ENCODE data around the gene ARHGEF25. TPM values are rescaled to one million over a fixed set of nuclear protein-coding genes. Genes with fewer than 3 reads are reported as not detected.

The ARHGEF25 gene
- total and polyA plus RNA-seq, 2 of the 13 experiments (the other 11 are each of a cell fraction or from before 2014, with no cell fraction given): 11.5 to 12.5 TPM

DNA sequence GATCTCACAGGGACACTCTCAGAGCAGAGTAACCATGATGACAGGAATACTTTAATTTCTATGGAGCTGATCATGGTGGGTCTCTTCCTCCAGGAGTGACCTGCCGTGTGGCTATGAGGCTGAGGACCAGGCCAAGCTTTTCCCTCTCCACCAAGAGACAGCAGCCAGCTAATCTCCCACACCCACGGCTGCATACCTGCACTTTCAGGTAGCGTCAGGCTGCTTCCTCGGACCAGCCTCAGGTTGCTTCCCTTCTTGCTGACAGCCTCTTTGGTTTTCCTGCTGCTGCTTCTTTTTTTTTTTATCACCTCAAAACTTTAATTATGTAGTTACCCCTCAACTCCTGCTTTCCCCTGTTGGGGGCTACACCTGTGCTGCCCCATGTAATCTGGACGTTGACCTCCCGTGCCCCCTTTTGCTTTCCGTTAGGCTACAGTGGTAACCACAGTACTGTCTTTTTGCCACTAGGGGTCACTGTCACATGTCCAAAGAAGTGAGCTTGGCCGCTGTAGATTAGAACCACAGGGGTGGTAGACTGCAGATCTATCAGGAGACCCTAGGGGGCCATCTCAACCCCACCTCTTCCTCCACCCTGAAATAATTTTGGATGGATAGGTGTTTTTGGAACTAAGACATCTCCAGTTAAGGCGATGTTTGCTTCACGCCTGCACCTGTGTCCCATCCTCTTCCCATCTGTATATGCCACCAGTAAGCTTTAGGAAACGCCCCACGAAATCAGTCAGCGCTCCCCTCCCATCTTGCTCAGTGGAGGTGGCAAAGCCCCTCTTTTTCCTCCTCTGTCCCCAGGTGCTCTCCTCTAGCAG, 28.0 kb upstream of the ARHGEF25 start (continued):
- TF ChIP-seq, protein P1, sequence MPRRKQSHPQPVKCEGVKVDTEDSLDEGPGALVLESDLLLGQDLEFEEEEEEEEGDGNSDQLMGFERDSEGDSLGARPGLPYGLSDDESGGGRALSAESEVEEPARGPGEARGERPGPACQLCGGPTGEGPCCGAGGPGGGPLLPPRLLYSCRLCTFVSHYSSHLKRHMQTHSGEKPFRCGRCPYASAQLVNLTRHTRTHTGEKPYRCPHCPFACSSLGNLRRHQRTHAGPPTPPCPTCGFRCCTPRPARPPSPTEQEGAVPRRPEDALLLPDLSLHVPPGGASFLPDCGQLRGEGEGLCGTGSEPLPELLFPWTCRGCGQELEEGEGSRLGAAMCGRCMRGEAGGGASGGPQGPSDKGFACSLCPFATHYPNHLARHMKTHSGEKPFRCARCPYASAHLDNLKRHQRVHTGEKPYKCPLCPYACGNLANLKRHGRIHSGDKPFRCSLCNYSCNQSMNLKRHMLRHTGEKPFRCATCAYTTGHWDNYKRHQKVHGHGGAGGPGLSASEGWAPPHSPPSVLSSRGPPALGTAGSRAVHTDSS (CRISPR knock-in tag; conservative IDR thresholded peaks at IDR 0.05): no peak
- TF ChIP-seq ZNF274 (CRISPR knock-in tag; IDR thresholded peaks at IDR 0.05) (0 out of 2 replicates have a peak, but pooled peaks have one; percentile 22), SP2 (CRISPR knock-in tag; IDR thresholded peaks at IDR 0.05) (no peak), RAD51 (IDR thresholded peaks at IDR 0.05; ENCODE audit: borderline replicate concordance) (no peak), FOXK1 (CRISPR knock-in tag; IDR thresholded peaks at IDR 0.05; ENCODE audit: borderline replicate concordance, low read depth) (no peak), ZSCAN21 (CRISPR knock-in tag; IDR thresholded peaks at IDR 0.05; ENCODE audit: borderline replicate concordance) (peak; percentile 20; the same call in 1 of the 2 replicates), RXRA (CRISPR knock-in tag; IDR thresholded peaks at IDR 0.05) (peak; percentile 67; the same call in 1 of the 2 replicates), ZNF761 (CRISPR knock-in tag; conservative IDR thresholded peaks at IDR 0.05) (no peak), ZMYM2 (CRISPR knock-in tag; IDR thresholded peaks at IDR 0.05) (no peak), ZNF44 (CRISPR knock-in tag; IDR thresholded peaks at IDR 0.05) (0 out of 2 replicates have a peak, but pooled peaks have one; percentile 27), ELF3 (CRISPR knock-in tag; IDR thresholded peaks at IDR 0.05) (0 out of 2 replicates have a peak, but pooled peaks have one; percentile 29), NCOA1 (CRISPR knock-in tag; IDR thresholded peaks at IDR 0.05) (no peak), ZNF605 (CRISPR knock-in tag; IDR thresholded peaks at IDR 0.05) (no peak), XRCC5 (optimal IDR thresholded peaks at IDR 0.05; ENCODE audit: low read length) (peak; percentile 49), NFATC3 (CRISPR knock-in tag; IDR thresholded peaks at IDR 0.05) (no peak), GTF2F1 (IDR thresholded peaks at IDR 0.05; ENCODE audit: low read length) (no peak), BHLHE40 (IDR thresholded peaks at IDR 0.05; ENCODE audit: low read length) (peak; percentile 46; the same call in 1 of the 2 replicates), HDAC1 (CRISPR knock-in tag; IDR thresholded peaks at IDR 0.05) (no peak)
- TF ChIP-seq, protein P2, sequence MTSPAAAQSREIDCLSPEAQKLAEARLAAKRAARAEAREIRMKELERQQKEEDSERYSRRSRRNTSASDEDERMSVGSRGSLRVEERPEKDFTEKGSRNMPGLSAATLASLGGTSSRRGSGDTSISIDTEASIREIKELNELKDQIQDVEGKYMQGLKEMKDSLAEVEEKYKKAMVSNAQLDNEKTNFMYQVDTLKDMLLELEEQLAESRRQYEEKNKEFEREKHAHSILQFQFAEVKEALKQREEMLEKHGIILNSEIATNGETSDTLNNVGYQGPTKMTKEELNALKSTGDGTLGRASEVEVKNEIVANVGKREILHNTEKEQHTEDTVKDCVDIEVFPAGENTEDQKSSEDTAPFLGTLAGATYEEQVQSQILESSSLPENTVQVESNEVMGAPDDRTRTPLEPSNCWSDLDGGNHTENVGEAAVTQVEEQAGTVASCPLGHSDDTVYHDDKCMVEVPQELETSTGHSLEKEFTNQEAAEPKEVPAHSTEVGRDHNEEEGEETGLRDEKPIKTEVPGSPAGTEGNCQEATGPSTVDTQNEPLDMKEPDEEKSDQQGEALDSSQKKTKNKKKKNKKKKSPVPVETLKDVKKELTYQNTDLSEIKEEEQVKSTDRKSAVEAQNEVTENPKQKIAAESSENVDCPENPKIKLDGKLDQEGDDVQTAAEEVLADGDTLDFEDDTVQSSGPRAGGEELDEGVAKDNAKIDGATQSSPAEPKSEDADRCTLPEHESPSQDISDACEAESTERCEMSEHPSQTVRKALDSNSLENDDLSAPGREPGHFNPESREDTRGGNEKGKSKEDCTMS (CRISPR knock-in tag; conservative IDR thresholded peaks at IDR 0.05): no peak
- TF ChIP-seq, protein P3, sequence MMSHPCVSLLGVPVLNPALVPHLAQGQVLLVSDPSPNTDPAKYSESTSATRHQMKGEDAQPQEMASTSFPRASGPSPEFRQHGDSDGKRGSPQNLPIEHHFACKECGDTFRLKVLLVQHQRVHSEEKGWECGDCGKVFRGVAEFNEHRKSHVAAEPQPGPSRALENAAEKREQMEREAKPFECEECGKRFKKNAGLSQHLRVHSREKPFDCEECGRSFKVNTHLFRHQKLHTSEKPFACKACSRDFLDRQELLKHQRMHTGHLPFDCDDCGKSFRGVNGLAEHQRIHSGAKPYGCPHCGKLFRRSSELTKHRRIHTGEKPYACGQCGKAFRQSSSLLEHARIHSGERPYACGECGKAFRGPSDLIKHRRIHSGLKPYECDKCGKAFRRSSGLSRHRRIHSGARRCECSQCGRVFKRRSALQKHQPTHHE (CRISPR knock-in tag; IDR thresholded peaks at IDR 0.05; ENCODE audit: borderline replicate concordance): no peak
- TF ChIP-seq, protein P4, sequence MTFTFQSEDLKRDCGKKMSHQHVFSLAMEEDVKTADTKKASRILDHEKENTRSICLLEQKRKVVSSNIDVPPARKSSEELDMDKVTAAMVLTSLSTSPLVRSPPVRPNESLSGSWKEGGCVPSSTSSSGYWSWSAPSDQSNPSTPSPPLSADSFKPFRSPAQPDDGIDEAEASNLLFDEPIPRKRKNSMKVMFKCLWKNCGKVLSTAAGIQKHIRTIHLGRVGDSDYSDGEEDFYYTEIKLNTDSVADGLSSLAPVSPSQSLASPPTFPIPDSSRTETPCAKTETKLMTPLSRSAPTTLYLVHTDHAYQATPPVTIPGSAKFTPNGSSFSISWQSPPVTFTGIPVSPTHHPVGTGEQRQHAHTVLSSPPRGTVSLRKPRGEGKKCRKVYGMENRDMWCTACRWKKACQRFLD (CRISPR knock-in tag; IDR thresholded peaks at IDR 0.05; ENCODE audit: borderline replicate concordance): no peak
- TF ChIP-seq, protein P5, sequence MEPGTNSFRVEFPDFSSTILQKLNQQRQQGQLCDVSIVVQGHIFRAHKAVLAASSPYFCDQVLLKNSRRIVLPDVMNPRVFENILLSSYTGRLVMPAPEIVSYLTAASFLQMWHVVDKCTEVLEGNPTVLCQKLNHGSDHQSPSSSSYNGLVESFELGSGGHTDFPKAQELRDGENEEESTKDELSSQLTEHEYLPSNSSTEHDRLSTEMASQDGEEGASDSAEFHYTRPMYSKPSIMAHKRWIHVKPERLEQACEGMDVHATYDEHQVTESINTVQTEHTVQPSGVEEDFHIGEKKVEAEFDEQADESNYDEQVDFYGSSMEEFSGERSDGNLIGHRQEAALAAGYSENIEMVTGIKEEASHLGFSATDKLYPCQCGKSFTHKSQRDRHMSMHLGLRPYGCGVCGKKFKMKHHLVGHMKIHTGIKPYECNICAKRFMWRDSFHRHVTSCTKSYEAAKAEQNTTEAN (CRISPR knock-in tag; conservative IDR thresholded peaks at IDR 0.05): no peak
